CD4-positive, alpha-beta memory T cell (primary cell): ENCODE data around the gene EXTL1. TPM values are rescaled to one million over a fixed set of nuclear protein-coding genes. Genes with fewer than 3 reads are reported as not detected.

Experiments
- CTCF ChIA-PET: fragments of 350-600 bp; sonication (Branson Sonifier 250); formaldehyde crosslinking; loops from one replicate; lab custom pipeline; 2021; ENCODE audit warnings: inconsistent platforms; ENCODE audit not compliant: partially characterized antibody; lab: Charles Lee
- POLR2A ChIA-PET: fragments of 350-600 bp; sonication (Branson Sonifier 250); formaldehyde crosslinking; loops from one replicate; lab custom pipeline; 2021; ENCODE audit not compliant: partially characterized antibody; lab: Charles Lee
- DNase-seq, 5 donors: peaks; one replicate each; pipeline versions ENCODE4 v3.0.0 to v3.0.0-alpha.2; 2020 to 2022; ENCODE audit warnings: mixed read lengths in 1 of 5
- H3K27ac ChIP-seq: one replicate; pipeline ENCODE4 v1.7.0; 2013; ENCODE audit warnings: low read depth, low read length
- H3K27me3 ChIP-seq: 2 replicates; pipeline ENCODE4 v1.7.0; 2013; ENCODE audit warnings: mild to moderate bottlenecking, low read length, moderate library complexity; ENCODE audit not compliant: insufficient read depth
- H3K36me3 ChIP-seq: 2 replicates; pipeline ENCODE4 v1.7.0; 2013; ENCODE audit warnings: mild to moderate bottlenecking, low read length, moderate library complexity; ENCODE audit not compliant: insufficient read depth
- H3K4me1 ChIP-seq: 2 replicates; pipeline ENCODE4 v1.7.0; 2013; ENCODE audit warnings: mild to moderate bottlenecking, low read length, moderate library complexity; ENCODE audit not compliant: insufficient read depth
- H3K4me3 ChIP-seq, 2 donors: one replicate each; pipeline ENCODE4 v1.7.0; 2013; ENCODE audit warnings: low read length in 2 of 2, mild to moderate bottlenecking in 1 of 2
- H3K9me3 ChIP-seq, 2 donors: one replicate each; pipeline ENCODE4 v1.7.0; 2013; ENCODE audit warnings: low read length in 2 of 2, control low read depth in 1 of 2; ENCODE audit not compliant: control insufficient read depth in 1 of 2
- H3K27ac Mint-ChIP-seq, 7 donors: one replicate each; pipeline ENCODE4 v1.8.0; 2020 to 2021; ENCODE audit warnings: mixed read lengths in 7 of 7, mild to moderate bottlenecking in 6 of 7, inconsistent platforms in 3 of 7, moderate library complexity in 3 of 7
- H3K27me3 Mint-ChIP-seq, 2 donors: one replicate each; pipeline ENCODE4 v1.8.0; 2020 to 2021; ENCODE audit warnings: mixed read lengths in 2 of 2
- H3K36me3 Mint-ChIP-seq, 2 donors: one replicate each; pipeline ENCODE4 v1.8.0; 2020 to 2021; ENCODE audit warnings: mixed read lengths in 2 of 2, inconsistent platforms in 1 of 2, mild to moderate bottlenecking in 1 of 2
- H3K4me1 Mint-ChIP-seq, 4 donors: one replicate each; pipeline ENCODE4 v1.8.0; 2020 to 2021; ENCODE audit warnings: mixed read lengths in 4 of 4, mild to moderate bottlenecking in 1 of 4
- H3K4me3 Mint-ChIP-seq, 8 donors: one replicate each; pipeline ENCODE4 v1.8.0; 2020 to 2021; ENCODE audit warnings: mixed read lengths in 8 of 8, mild to moderate bottlenecking in 7 of 8, moderate library complexity in 6 of 8, inconsistent platforms in 3 of 8
- H3K9me3 Mint-ChIP-seq, 8 donors: one replicate each; pipeline ENCODE4 v1.8.0; 2020 to 2021; ENCODE audit warnings: mixed read lengths in 8 of 8, mild to moderate bottlenecking in 5 of 8, inconsistent platforms in 3 of 8, moderate library complexity in 1 of 8
- intact Hi-C: fragments of 100-400 bp; cut with micrococcal nuclease; formaldehyde crosslinking; loops from one replicate; pipeline ENCODE4 v1.15.1; 2023
- polyA plus RNA-seq, 2 donors: library from polyadenylated mRNA; unstranded; fragments of 300-500 nt; fragmentation: Illumina TruSeq; gene quantifications; one replicate each; pipeline ENCODE4 v1.2.3, GENCODE V29; 2021
- total RNA-seq, 2 experiments: library from RNA; stranded (reverse); gene quantifications; one replicate each; pipeline ENCODE4 v1.2.3, GENCODE V29; 2021

EXTL1 gene
- total and polyA plus RNA-seq, 4 experiments from 2014 or later: 0.12 to 0.19 TPM; not detected in 2

GRCh38 chr1:26046246-26047095 lies 24.9 kb downstream of the EXTL1 start:
- Histone ChIP-seq H3K27ac (no peak overlapping the region), H3K9me3 (no peaks in the 10 kb centered on the region), H3K36me3 (no peaks in the 10 kb centered on the region), H3K4me3 (no peak overlapping the region), H3K4me1 (no peaks in the 10 kb centered on the region), H3K27me3 (peaks cover 20% of the 10 kb centered on the region)
- DNase-seq: no peak
- Mint-ChIP-seq H3K36me3 (no peaks in the 10 kb centered on the region), H3K27ac (no peak overlapping the region), H3K9me3 (no peaks in the 10 kb centered on the region), H3K4me1 (peaks cover 0 to 11% (median under 1%) of the 10 kb centered on the region in 4 donors), H3K27me3 (peaks cover 50 to 54% of the 10 kb centered on the region in 2 donors), H3K4me3 (no peak overlapping the region)
- intact Hi-C loops: no loop called here
- ChIA-PET CTCF (no interaction called here), POLR2A (interaction anchor here (2.4 kb wide), 1 partner anchor 10 kb away, joined by 8 read pairs; no protein-coding TSS in a partner anchor)

- Mint-ChIP-seq H3K36me3 (no peaks in the 10 kb centered on the region), H3K4me1 (peaks cover 0 to 11% (median under 1%) of the 10 kb centered on the region in 4 donors), H3K27me3 (peaks cover 51 to 58% of the 10 kb centered on the region in 2 donors), H3K9me3 (no peaks in the 10 kb centered on the region), H3K27ac (no peak overlapping the region), H3K4me3 (no peak overlapping the region)
- no peaks in the 10 kb centered on the region for H3K36me3 ChIP-seq
- CTCF ChIA-PET: no interaction called here
- peaks cover 20% of the 10 kb centered on the region for H3K27me3 ChIP-seq
- H3K27ac ChIP-seq: no peak overlapping the region
- H3K9me3 ChIP-seq: no peaks in the 10 kb centered on the region
- no peak overlapping the region for H3K4me3 ChIP-seq
- POLR2A ChIA-PET: no interaction called here
- intact Hi-C loops: no loop called here
- no peaks in the 10 kb centered on the region for H3K4me1 ChIP-seq
- DNase-seq: no peak
Observed at GRCh38 chr1:26047278-26047874, 25.8 kb downstream of the EXTL1 start.

GRCh38 chr1:26049531-26050247 lies 28.1 kb downstream of the EXTL1 start:
- Mint-ChIP-seq H3K36me3 (no peaks in the 10 kb centered on the region), H3K4me1 (peaks cover 0 to 11% (median under 1%) of the 10 kb centered on the region in 4 donors), H3K27ac (no peak overlapping the region), H3K9me3 (no peaks in the 10 kb centered on the region), H3K27me3 (peaks cover 47% of the 10 kb centered on the region in 2 donors), H3K4me3 (no peak overlapping the region)
- Histone ChIP-seq H3K36me3 (no peaks in the 10 kb centered on the region), H3K4me1 (no peaks in the 10 kb centered on the region), H3K4me3 (no peak overlapping the region), H3K9me3 (no peaks in the 10 kb centered on the region), H3K27ac (no peak overlapping the region), H3K27me3 (peaks cover 17% of the 10 kb centered on the region)
- ChIA-PET POLR2A (no interaction called here), CTCF (no interaction called here)
- intact Hi-C loops: no loop called here
- no peak for DNase-seq

- Histone ChIP-seq H3K4me3 (no peak overlapping the region), H3K4me1 (no peaks in the 10 kb centered on the region), H3K9me3 (no peaks in the 10 kb centered on the region), H3K36me3 (no peaks in the 10 kb centered on the region), H3K27me3 (peaks cover 12% of the 10 kb centered on the region), H3K27ac (no peak overlapping the region)
- ChIA-PET CTCF (interaction anchor here (0.7 kb wide), 1 partner anchor 22 kb away, joined by 3 read pairs; no protein-coding TSS in a partner anchor), POLR2A (no interaction called here)
- no peaks in the 10 kb centered on the region for H3K9me3 Mint-ChIP-seq
- intact Hi-C loops: no loop called here
- no peaks in the 10 kb centered on the region for H3K36me3 Mint-ChIP-seq
- no peak overlapping the region for H3K4me3 Mint-ChIP-seq
- H3K4me1 Mint-ChIP-seq: peaks cover 0 to 6% (median under 1%) of the 10 kb centered on the region in 4 donors
- no peak for DNase-seq
- no peak overlapping the region for H3K27ac Mint-ChIP-seq
- H3K27me3 Mint-ChIP-seq: peaks cover 43 to 46% of the 10 kb centered on the region in 2 donors
Observed at GRCh38 chr1:26050248-26050640, 28.7 kb downstream of the EXTL1 start.

- Mint-ChIP-seq H3K27ac (no peak overlapping the region), H3K4me3 (no peak overlapping the region), H3K36me3 (no peaks in the 10 kb centered on the region), H3K27me3 (peaks cover 28 to 37% of the 10 kb centered on the region in 2 donors), H3K9me3 (no peaks in the 10 kb centered on the region), H3K4me1 (peaks cover 0 to 2% (median 0%) of the 10 kb centered on the region in 4 donors)
- Histone ChIP-seq H3K4me3 (no peak overlapping the region), H3K36me3 (no peaks in the 10 kb centered on the region), H3K27ac (no peak overlapping the region), H3K9me3 (no peaks in the 10 kb centered on the region), H3K4me1 (no peaks in the 10 kb centered on the region), H3K27me3 (no peaks in the 10 kb centered on the region)
- ChIA-PET POLR2A (no interaction called here), CTCF (no interaction called here)
- DNase-seq: no peak
- intact Hi-C loops: no loop called here
Observed at GRCh38 chr1:26053718-26054560, 32.4 kb downstream of the EXTL1 start.

- Histone ChIP-seq H3K4me3 (no peak overlapping the region), H3K27me3 (no peaks in the 10 kb centered on the region), H3K9me3 (no peaks in the 10 kb centered on the region), H3K36me3 (no peaks in the 10 kb centered on the region), H3K27ac (no peak overlapping the region), H3K4me1 (no peaks in the 10 kb centered on the region)
- no peaks in the 10 kb centered on the region for H3K9me3 Mint-ChIP-seq
- peaks cover 0 to 2% (median 0%) of the 10 kb centered on the region in 4 donors for H3K4me1 Mint-ChIP-seq
- ChIA-PET POLR2A (no interaction called here), CTCF (no interaction called here)
- intact Hi-C loops: no loop called here
- H3K4me3 Mint-ChIP-seq: no peak overlapping the region
- no peak for DNase-seq
- H3K27me3 Mint-ChIP-seq: peaks cover 33 to 35% of the 10 kb centered on the region in 2 donors
- no peaks in the 10 kb centered on the region for H3K36me3 Mint-ChIP-seq
- H3K27ac Mint-ChIP-seq: no peak overlapping the region
Observed at GRCh38 chr1:26055041-26055440, 33.5 kb downstream of the EXTL1 start.
